HG02610 (cell line): ENCODE measurements around the gene COLEC12.

Experiments used
- ATAC-seq: cut with Tn5 transposase; IDR thresholded peaks from one replicate; pipeline ENCODE4 v1.9.1; 2021; ENCODE audit warnings: mild to moderate bottlenecking, moderate library complexity; ENCODE audit not compliant: unreplicated experiment

COLEC12 gene

DNA sequence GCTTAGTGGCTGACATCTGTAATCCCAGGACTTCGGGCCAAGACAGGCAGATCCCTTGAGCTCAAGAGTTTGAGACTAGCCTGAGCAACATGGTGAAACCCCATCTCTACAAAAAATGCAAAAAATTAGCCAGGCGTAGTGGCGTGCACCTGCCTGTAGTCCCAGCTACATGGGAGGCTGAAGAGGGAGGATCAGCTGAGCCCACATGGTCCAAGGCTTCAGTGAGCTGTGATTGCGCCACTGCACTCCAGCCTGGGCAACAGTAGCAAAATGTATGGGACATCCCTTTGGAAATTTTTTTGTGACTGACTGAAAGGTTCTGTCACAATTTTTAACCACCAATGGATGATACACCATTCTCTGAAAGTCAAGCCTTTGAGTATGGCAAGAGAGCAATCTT lies 6.3 kb upstream of the COLEC12 start:
- ATAC-seq = no peak

DNA sequence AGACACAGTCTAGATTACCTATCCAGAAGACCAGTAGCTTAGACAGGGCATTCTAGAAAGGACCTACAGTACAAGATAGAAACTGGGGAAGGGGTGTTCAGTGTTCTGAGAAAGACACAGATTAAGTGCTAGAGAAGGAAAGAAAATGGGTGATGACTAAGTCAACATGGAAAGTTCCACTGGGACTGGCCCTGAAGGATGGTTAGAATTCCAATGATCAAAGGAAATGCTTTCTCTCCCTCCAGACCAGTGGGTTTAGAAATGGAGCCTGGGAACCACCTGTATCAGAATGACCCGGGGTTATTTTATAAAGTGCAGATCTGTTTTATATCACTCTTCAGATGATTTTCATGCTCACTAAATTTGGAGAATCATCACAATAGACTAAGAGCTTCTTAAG lies 5.8 kb upstream of the COLEC12 start:
- no peak for ATAC-seq

DNA sequence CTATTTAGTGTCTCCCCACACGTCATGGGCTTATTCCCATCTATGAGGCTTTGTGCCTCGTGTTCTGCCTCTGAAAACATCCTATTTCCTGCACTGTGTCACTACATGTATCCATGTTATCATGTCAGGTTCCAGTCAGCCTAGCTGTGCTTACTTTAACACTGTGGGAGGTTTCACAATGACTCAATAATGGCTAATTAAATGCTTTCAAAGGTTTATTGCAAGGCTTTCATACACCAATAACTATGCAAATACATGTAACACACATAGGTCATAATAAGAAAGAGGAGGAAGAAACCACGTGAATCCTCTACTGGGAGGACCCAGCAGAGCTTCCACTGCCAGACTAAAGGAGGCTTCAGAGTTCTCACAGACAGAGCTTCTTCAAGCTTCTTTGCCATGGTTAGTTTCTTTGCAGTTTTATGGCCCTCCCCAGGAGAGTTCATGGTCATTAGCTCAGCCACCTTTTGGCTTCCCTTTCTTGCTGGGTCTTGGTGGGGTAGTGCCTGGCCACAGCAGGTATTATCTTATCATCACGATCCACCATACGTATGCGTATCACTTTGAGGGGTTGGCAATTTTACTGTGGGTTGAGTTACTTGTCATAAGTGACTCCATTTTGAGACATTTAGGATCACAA lies 5.1 kb upstream of the COLEC12 start:
- peak; percentile 96 for ATAC-seq

DNA sequence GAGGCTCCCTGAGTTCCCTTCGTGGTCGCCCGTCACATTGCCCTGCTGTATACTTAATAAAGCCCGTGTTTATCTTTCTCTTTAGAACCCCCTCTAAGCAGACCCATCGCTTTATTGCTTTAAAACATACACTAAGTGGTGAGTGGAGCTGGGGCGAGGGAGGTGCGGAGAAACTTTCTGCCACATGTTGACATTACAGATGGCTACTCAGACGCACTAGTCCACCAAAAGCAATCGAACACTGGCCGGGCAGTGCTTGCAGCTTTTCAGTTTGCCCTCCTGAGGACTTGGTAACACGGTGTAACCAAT lies 859 bp upstream of the COLEC12 start:
- no peak for ATAC-seq

DNA sequence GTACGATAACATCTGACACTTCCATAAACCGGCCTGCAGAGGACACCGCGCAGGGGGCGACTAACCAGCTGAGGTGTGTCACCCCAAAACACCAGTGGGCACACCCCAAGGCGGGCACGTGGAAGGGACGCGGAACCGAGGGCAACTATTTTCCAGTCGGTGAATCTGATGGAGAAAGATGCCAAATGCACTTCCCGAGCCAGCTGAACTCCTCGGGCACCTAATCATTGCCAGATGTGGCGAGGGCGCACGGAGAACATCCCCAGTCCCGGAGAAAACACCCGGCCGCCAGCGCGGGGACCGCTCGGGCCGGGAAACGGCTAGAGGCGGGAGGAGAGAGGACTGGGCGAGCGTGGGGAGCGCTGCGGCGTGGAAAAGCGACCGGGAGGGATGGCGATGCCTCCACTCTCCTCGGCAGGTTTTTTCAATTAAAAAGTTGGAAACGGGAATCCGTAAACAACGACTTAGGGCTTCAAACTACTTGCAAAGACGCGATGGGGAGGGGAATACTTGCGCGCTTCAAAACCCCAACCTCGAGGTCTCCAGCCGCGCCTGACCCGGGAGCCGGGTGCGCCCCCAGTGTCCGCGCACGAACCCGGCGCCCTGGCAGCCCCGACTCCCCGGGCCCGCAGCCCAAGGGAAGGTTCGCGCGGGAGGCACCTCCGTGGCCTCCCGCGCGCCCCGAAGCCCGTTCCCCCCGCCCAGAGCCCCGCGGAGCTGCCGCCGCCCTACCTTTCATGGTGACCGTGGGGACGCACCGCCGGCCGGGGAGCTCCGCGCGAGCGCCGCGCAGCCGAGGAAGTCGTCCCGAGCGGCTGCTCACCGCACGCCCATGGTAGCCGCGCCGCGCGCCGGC lies 497 bp downstream of the COLEC12 start:
- no peak for ATAC-seq

DNA sequence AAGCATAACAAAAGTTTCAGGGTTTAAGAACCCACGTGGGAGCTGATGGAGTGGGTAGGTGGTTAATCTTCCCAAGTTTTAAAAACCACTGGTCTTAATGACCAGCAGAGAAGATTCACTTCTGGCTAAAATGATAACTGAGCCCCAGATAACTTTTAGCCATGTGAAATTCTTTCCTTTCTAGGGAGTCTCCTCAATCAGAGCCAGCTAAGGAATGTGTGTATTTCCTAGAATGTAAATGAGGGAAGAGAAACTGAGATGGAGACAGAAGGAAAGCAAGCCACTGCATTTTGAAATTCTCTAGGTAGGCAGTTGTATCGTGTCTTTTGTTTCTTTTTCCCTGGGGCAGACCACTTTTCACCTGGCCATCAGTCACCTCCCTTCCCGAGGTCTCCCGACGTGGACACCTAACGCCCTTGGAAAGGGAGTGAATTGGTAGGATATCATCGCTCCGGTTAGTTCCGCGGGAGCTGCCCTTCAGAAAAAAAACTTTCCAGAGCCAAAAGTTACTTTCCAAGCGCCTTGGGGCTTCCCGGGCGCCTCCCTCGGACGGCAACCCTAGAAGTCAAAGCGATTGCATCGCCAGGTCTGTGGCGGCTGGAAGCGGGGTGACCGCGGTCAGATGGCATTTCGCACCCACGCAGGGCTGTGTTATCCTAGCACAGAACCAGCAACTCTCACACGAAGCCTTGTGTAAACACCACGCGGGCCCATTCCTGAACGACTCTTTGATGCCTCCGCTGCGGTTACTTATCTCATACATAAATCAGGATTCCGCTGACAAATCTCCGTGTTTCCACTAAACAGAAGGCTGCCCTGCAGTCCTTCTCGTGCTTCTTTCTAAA lies 1.3 kb downstream of the COLEC12 start:
- ATAC-seq = no peak

DNA sequence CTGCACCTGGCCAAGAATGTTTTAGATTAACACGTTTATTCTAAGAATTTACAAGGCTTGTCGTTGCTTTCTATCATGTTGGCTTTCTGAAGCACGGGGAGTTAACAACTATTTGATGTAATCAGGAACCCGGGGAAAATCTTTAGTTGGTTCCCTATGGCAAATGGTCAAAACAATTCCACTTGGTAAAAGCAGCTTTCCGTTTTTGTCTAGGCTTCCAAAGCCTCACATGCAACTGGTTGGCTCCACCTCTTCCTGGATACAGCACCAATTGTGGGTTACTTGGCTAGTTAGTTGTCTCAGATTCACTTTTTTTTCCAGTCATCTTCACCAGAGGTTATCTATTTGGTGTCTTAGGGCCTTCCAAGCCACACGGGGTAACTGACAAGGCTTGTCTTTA lies 2.8 kb downstream of the COLEC12 start:
- ATAC-seq = no peak

DNA sequence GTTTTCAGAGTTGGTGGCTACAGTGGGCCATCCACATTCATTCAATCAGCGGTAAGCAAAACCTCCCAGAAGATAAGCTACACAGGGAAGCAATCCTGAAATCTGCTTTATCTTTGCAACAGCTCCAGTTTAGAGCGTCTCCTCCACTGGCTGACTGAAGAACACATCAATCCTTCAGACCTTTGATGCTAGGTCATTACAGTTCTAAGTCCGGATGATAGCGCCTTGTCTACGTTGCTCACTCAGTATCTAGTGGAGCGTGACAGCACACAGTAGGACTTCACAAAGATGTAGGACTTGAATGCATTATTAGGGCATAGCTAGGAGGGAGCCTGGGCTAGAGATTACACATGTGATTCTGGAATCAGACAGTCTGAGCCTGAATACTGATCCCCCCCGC lies 5.0 kb downstream of the COLEC12 start:
- ATAC-seq = no peak

DNA sequence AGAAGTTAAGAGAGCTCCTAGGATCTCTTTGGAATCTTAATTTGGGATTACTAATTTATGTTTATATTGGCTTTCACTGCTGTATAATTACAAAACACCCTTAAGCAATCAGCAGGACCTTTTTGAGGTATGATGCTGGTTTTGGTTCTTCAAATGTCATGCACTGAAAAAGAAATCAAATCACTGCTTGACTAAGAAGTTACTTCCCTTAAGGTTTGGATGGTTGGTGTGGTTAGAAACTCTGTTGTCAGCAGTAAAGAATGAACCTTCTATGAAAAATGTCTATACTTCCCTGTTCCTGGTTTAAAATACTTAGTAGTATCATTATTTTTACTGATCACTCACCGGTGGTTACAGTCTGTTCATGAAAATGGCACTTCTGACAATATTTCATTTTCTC lies 5.5 kb downstream of the COLEC12 start:
- peak; percentile 77 for ATAC-seq

DNA sequence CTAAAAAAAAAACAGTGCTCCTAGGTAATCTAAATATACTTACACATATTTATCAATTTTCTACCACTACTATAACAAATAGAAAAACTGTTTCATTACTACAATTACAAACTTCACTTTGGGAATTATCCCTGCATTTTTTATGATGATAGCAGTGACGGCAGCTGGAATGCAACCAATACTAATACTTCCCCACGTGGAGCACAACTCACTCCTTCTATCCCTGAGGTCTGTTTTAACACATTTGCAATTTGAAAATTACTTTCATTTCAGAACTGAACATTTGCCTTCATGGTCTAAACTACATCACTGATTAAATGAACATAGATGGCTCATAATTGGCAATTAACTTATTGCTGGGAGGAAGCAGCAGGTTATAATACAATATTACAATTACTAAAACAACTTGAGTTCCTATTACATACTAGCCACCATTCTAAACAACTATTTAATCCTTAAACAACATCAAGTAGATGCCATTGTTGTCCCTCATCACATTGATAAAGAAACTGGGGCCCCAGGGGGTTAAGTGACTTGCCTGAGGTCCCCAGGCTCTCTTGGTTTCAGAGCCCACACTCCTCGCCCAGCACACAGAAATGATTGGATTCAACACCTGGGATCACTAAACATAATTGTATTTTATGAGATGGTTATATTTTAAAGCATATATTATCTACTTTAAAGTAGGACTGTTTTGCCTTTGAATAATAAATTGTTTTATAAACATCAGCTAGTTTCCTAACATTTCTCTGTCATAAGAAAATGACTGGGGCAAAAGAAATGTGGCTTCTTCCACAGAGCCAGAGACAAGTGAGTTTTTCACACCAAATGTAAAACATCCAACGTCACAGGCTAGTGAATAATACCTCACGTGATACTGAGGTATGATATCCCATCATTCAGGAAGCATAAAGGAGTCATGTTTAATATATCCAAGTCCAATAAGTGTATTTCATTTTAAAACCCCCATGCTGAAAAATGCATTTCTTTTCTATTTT lies 6.2 kb downstream of the COLEC12 start:
- no peak for ATAC-seq

DNA sequence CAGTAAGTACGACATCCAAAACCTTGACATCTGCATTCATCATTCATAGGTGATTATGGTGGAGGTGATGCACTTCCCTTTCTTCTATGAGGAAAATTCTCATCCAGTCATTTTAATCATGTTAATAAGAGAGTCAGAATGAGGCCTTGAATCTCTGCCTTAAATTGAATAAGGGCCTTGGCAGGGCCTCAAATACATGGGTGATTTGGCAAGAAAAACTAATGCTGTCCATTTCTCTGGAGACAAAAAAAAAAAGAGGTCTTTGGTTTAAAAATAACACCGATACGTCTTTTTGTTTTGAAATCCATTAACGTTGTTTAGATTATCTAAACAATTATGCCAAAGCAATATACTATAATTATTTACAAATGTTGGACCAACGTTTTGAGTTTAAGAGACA lies 8.1 kb downstream of the COLEC12 start:
- ATAC-seq = no peak

DNA sequence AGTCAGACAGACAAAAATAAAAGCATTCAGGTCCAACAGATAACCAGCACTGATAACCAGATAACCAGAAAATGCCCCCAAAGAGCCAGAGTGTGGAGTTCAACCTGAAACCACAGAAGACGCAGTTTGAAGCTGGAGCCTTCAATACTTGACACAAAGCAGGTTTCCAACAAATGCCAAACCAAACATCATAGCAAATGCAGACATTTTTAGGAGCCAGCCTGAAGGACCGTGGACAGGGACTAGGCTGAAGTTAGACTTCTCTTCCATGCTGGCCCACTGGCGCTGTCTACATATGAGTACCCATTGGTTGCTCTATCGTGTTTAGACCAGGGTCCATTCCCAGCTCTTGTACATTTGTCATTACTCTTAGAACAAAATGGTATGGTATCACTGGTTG lies 9.9 kb downstream of the COLEC12 start:
- ATAC-seq = no peak

DNA sequence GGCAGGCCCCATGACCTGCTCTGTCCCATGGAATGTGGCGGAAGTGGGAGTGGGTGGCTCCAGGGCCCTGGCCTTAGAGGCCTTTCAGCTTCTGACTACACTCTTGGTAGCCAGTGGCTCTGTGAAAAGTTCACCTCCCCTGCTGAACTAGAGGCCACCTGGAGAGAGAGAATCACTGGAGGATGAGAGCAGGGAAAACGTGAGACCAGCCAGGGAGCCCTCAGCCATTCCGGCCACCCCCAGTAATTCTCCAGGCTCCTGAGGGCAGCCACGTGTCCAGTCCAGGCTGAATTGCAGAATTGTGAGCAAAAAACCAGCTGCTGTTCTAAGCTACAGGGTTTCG lies 10.5 kb downstream of the COLEC12 start:
- ATAC-seq = no peak

DNA sequence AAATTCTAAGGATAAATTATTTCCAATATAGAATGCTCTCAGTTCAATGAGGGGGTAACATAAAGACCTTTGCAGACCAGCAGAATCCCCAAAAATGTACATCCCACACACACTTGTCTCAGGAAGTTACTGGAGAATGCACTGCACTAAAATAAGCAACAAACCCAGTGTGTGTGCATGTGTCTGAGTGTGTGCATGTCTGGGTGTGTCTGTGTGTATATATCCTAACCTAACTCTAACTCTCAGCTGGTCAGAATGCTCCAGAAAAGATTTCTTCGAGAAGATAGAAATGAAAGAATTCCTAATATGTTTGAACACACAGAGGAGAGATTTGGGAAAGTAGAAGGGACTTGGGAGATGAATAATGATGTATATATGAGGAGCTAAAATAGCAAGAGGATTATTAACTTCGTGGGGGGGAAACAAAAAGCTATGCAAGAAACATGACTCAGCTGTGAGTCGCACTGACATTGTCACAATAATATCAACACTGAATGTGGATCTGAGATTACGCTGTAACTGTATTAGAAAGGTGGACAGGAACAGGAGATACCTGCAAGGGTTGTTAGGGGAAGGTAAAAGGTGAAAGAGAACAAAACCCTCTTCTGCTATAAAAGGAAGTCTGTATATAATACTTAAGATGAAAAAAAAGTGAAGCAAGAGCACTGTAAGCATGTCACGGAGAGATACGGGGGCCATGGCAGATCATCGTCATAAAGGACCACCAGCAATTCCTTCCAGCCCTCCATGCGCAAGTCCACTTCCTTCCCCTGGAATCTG lies 11.1 kb downstream of the COLEC12 start:
- no peak for ATAC-seq

DNA sequence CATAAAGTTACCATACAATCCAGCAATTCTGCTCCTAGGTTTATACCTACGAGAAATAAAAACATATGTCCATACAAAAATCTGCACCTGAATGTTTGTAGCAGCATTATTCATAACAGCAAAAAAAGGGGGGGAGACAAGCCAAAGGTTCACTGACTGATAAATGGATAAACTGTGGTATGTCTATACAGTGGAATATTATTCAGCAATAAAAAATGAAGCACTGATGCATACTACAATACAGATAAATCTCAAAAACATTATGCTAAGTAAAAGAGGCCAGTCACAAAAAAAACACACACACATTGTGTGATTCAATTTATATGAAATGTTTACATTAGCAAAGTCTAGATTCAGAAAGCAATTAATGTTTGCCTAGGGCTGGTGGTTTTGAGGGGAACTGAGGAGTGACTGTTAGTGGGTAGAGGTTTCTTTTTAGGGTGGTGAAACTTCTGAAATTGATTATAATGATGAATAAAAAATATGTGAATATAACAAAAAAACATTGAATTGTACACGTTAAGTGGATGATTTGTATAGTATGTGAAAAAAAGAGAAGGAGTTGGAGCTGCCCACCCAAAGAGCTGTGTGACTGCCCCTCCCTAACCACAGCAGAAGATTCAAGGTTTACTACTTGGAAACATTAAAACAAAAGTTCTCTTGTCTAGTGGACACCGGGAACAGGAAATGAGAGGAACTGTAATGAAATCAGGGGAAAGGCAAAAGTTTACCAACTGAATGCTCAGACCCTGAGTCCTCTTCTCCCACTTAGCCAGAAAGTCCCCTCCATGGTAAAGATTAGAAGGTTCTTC lies 13.4 kb downstream of the COLEC12 start:
- no peak for ATAC-seq

DNA sequence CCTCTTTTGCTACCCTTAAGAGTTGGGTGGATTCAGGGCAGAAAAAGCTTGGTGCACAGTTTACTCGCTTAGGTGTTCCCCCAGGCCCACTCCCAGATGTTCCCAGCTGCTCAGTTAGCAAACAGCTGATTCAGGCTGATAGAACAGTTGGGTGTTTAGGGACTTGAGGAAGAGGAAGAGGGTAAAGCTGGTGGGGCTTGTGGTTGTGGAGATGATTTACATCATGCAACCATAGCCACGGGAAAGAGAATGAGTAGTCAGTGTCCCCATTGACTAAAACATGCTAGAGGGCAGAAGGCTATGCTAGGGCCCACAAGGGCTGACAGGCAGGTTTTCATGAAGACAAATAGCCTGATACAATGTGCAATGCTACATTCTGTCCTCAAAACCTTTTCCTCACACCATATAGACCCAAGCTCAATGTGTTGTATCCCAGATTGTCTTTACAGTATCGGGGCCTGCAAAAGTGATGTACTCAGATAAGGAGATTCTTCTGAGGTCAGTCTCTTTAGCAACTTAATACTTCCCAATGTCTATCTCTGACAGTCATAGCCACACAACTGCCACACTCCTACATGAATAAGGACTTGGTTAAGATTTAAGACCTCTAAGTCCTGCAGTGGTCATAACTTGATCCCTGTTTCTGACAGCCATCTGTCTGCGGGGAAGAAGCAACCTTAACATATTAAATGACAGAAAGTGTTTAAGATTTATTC lies 15.6 kb downstream of the COLEC12 start:
- peak; percentile 74 for ATAC-seq

DNA sequence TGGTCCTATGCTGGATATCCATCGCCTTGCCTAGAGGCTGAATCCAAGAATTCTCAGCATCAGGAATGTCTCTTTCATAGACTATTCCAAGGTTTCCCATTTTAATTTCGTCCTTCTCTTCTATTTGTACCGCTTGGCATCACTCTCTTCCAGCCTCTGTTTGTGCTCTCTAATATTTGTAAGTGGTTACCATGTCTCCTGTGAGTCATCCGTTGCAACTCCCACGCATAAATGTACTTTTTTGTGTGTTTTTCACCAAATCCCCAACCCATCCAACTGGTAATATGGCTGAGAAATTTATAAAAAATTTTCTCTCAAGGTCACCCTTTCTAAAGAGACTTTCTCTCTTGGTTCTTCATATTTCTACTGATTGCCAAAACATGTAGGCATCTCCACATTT lies 21.8 kb downstream of the COLEC12 start:
- ATAC-seq = no peak

DNA sequence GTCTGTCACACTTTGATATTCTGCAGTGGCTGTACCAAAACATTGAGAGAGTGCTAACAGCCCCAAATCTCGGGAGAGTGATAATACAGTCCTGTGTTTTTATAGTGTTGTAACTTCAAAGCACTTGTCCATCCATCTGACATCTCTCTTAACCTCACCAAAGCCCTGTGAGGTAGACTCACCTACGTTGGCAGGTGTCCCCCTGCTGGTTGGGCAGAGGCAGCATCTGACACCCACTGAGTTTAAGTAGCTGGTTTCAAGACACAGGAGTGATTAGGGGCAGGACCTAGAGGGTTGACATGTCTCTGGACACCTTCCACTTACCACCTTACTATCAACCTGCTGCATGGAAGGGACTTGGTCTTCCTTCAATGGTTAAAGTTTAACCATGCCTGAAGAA lies 22.9 kb downstream of the COLEC12 start:
- no peak for ATAC-seq

DNA sequence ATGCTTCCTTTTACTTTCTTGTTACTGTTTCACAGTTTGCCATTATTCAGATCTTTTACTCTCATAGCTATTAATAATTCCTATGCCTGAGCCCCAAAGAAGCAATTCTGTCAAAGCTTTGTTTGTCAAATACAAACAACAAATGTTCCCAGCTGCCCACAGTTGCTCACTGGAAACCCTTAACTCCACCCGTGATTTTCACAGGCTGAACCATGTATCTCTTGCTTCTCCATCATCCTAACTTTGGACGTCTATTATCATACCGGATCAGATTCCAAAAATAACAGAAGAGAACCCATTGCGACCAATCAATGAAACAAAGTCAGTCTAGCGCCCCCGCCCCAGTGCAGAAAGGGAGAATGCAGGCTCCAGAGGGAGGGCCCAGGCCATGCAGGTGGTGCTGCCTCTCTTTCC lies 24.2 kb downstream of the COLEC12 start:
- ATAC-seq = no peak
